Loucy (cell line): Measurements from ENCODE around the gene LINC00237.

ENCODE experiments used
- CTCF ChIP-seq: fragments of 200-600 bp; sonication (generic); conservative IDR thresholded peaks from 2 replicates; pipeline ENCODE4 v1.5.1; 2014; ENCODE audit warnings: mild to moderate bottlenecking, antibody characterized with exemption, low read length
- EZH2phosphoT487 ChIP-seq: fragments of 200-600 bp; IDR thresholded peaks from 2 replicates; pipeline ENCODE4 v1.6.1; 2018; ENCODE audit warnings: antibody characterized with exemption, mild to moderate bottlenecking, moderate library complexity, borderline replicate concordance

- TF ChIP-seq CTCF: peak; percentile 53
- TF ChIP-seq EZH2phosphoT487: no peak
Measured at GRCh38 chr20:21053002-21053762, 53.0 kb downstream of the LINC00237 start.
